Measurements from ENCODE around the gene CADPS. TPM values are rescaled to one million over a fixed set of nuclear protein-coding genes. Genes with fewer than 3 reads are reported as not detected.

The CADPS gene
- total RNA-seq, 1 donor from 2014 or later: 45.1 TPM

DNA sequence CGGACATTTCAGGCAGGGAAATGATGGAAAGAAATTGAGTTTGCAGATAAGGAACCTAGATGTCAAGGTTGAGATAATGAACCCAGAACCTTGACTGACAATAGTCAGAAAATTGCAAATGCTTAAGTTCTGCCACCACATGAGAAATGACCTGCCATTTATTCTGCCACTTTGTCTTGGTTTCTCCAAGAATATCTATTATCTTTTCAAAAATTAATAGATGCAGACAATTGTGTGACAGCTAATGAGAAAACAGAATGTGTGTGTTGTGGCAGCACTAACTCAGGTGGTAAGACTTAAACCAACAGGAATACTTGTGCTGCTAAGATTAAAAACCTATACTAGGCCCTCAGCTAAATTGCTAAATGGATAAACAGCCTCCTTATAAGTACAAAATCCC, 52.3 kb downstream of the CADPS start:
- intact Hi-C loops (cut with DNase I): no loop called here
- DNase-seq (ENCODE audit: low spot score): no peak

DNA sequence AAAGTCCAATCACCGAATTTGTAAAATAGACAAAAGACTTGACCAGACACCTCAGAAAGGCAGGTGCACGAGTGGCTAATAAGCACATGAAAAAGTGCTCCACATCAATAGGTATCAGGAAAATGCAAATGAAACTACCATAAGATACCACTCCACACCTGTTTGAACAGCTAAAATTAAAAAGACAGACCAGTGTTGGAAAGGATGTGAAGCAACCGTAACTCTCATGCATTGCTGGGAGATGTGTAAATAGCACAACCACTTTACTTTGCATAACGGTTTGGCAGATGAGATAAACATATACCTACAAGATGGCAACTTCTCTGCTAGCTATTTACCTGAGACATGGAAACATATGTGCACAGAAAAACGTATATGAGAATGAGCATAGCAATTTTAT, 56.9 kb downstream of the CADPS start:
- intact Hi-C loops (cut with DNase I): no loop called here
- no peak for DNase-seq (ENCODE audit: low spot score)

DNA sequence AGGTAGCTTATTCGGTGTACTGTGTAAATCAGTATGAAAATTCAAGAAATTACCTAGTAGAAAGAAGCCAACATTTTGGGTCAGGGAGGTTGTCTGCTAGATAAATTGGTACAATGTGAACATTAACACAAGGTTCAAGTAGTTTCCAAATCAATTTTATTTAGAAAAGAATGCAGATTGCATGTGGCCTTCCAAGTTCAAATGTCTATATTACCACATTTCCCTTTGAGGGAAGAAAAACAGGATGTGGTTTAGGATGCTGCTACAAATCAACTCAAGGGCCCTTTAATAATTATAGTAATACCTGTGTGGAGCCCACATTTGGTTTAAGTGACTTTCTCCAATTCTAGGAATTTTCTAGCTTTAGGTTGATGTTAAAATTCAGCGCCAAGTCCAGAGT, 57.5 kb downstream of the CADPS start:
- intact Hi-C loops (cut with DNase I): no loop called here

DNA sequence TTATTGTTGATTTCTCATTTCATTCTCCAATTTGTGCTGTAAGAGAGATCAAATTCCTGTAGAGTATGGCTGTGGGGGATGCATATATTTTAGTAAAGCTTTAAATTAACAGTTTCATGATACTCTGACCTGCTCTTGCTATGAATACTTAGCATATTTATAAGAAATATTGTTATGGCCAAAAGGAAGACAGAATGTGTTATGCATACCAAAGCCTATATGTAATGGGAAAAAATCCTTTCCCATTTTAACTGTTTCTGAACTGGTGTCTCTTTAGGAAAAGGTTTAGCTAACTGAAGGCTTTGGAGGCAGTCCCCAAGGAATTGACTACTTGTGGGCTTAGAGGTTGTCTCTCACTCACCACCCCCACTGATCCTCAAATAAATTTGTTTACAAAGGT, 59.2 kb downstream of the CADPS start:
- intact Hi-C loops (cut with DNase I): no loop called here
- no peak for DNase-seq (ENCODE audit: low spot score)

More for the DNA sequence above, 57.5 kb downstream of the CADPS start:
- DNase-seq (ENCODE audit: low spot score): no peak

DNA sequence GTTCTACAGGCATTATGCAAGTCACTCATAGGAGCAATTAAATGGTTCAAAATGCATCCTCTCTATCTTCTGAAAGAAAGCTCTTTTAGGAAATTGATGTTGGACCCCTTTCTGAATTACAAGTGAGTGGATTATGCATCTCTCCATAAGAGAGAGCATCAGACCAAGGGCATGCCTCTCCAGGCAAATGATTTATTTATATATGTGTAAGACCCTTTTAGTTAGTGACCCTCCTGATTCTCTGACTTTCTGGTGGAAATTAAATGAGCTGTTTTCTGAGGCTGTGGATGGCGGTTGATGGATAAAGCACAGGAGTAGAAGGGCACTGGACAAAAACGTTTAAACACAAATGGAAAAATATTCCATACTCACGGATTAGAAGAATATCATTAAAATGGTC, 62.6 kb downstream of the CADPS start:
- intact Hi-C loops (cut with DNase I): no loop called here
- DNase-seq (ENCODE audit: low spot score): no peak

- DNase-seq (ENCODE audit: low spot score): no peak
- intact Hi-C loops (cut with DNase I): no loop called here
Observed at GRCh38 chr3:62811119-62811518, 64.1 kb downstream of the CADPS start.

- intact Hi-C loops (cut with DNase I): no loop called here
- no peak for DNase-seq (ENCODE audit: low spot score)
Observed at GRCh38 chr3:62809369-62809768, 65.8 kb downstream of the CADPS start.

- no peak for DNase-seq (ENCODE audit: low spot score)
Observed at GRCh38 chr3:62805580-62806277, 69.5 kb downstream of the CADPS start.

GRCh38 chr3:62805106-62805505, 70.1 kb downstream of the CADPS start:
- intact Hi-C loops (cut with DNase I): no loop called here

More at GRCh38 chr3:62805580-62806277, 69.5 kb downstream of the CADPS start:
- intact Hi-C loops (cut with DNase I): no loop called here

GRCh38 chr3:62803276-62803675, 71.9 kb downstream of the CADPS start:
- no peak for DNase-seq (ENCODE audit: low spot score)
- intact Hi-C loops (cut with DNase I): no loop called here

More at GRCh38 chr3:62805106-62805505, 70.1 kb downstream of the CADPS start:
- no peak for DNase-seq (ENCODE audit: low spot score)

GRCh38 chr3:62798000-62798399, 77.2 kb downstream of the CADPS start:
- DNase-seq (ENCODE audit: low spot score): no peak
- intact Hi-C loops (cut with DNase I): no loop called here

DNA sequence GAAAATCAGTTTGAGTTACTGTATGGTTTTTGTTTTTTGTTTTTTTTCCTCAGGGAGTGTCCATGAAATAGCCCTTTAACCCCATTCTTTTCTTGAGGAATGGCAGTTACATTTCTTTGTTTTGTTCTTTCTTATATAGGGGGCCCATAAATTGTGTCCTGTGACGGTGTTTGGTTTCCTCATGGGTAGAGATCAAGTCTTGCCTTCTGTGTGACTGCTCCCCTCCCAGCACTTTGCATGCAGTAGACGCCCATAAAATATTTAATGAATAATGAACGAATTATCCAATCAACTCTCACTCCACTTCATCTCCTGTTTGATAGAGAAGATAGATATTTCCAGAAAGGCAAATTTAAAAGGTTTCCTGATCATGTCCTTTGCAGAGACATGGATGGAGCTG, 78.1 kb downstream of the CADPS start:
- intact Hi-C loops (cut with DNase I): no loop called here
- DNase-seq (ENCODE audit: low spot score): no peak

- DNase-seq (ENCODE audit: low spot score): no peak
- intact Hi-C loops (cut with DNase I): no loop called here
Observed at GRCh38 chr3:62795978-62796657, 79.1 kb downstream of the CADPS start.

DNA sequence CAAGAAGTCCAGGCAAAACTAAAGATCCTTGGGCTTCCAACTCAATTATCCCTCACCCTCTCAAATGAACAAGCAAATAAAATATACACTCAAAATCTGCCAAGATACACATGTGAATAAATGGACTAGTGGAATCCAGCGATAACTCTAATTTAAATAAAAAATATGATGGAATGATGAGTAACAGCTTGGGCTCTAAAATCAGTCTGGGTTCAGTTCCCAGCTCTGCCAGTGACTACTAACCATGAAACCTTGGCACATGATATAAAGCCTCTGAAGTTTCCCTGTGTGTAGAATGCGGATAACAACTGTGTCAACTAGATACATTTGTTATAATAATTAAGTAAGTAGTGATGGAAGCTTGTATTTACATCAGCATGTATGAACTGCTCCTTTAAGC, 81.3 kb downstream of the CADPS start:
- intact Hi-C loops (cut with DNase I): no loop called here
- DNase-seq (ENCODE audit: low spot score): no peak

- intact Hi-C loops (cut with DNase I): no loop called here
- DNase-seq (ENCODE audit: low spot score): no peak
Observed at GRCh38 chr3:62785384-62785783, 89.8 kb downstream of the CADPS start.

DNA sequence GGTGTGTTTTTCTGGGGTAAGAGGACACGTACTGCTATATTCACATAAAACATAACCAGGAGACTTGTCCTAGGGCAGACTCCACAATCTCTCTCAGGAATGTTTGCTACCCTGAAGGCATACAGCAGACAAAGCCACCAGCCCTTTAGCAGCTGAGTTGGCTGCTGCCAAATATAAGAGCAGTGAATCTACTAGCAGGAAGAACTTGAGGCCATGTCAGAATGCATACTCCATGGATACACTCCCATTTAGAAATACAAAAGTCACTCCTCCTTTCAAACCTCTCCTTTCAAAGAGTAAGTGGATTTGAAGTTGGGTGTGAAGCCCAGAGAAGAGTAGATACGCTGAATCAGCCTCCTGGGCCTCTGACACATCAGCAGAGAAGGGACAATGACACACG, 94.1 kb downstream of the CADPS start:
- no peak for DNase-seq (ENCODE audit: low spot score)
- intact Hi-C loops (cut with DNase I): no loop called here

DNA sequence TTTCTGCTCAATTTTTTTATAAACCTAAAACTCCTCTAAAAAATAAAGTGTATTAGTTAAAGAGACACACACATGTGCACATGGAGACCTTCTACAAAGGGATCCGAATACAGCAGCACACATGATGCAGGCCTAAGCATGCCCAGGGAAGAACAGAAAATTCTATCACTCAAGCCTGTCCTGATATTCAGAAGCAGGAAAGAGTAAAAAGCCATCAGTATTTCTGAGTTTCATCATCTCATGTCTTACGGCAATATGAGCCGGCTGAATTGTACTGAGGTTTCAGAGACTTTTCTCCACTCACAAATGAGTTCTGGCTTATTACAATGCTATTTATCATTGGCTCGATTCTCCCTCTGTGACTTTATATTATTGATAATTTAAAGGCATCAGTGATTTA, 97.5 kb downstream of the CADPS start:
- no peak for DNase-seq (ENCODE audit: low spot score)
- intact Hi-C loops (cut with DNase I): no loop called here

DNA sequence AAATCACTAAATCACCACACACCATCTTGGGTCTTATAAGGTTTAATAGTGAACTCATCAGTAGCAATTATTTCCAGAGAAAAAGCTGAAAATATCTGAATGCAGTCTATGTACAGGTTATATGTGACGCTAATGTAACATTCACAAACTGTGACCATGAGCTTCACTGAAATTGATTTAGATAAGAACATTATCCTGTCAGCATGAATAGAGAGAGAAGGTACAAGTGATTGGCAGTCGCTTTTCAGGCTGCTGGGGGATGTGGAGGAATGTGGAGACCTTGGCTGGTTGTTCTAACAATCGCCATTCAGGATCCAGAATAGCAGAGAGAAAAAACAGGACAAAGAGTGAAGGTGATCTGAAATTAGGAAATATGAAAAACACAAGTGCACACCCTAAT, 98.1 kb downstream of the CADPS start:
- intact Hi-C loops (cut with DNase I): no loop called here
- DNase-seq (ENCODE audit: low spot score): no peak

- intact Hi-C loops (cut with DNase I): no loop called here
- DNase-seq (ENCODE audit: low spot score): no peak
Observed at GRCh38 chr3:62774221-62774620, 101.0 kb downstream of the CADPS start.

GRCh38 chr3:62771331-62772072, 103.7 kb downstream of the CADPS start:
- intact Hi-C loops (cut with DNase I): no loop called here

DNA sequence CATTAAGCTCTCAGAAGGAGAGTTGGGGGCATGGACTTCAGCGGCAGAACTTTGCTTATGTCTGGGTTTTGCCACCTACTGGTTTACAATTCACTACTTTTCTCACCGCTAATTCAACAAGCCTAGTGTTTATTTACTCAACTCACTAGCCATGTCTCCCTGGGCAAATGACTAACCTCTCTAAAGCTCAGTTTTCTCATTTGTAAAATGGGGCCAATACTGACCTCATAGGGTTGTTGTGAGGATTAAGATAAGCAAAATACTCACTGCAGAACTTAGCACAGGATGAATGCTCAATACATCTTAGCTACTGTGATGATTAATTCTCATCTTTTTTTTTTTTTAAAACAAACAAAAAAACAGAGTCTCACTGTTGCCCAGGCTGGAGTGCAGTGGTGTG, 106.3 kb downstream of the CADPS start:
- no peak for DNase-seq (ENCODE audit: low spot score)
- intact Hi-C loops (cut with DNase I): no loop called here

More at GRCh38 chr3:62771331-62772072, 103.7 kb downstream of the CADPS start:
- DNase-seq (ENCODE audit: low spot score): no peak

Data from cardiac septum (tissue), 1 donor.